Heart left ventricle (tissue), 16 donors: ENCODE results near the gene NARS2. TPM values are rescaled to one million over a fixed set of nuclear protein-coding genes. Genes with fewer than 3 reads are reported as not detected.
A peak's percentile ranks its signal among the peaks of the same experiment; 100 is the strongest.

ENCODE experiments used
- ATAC-seq, 4 donors: fragments of 200-7000 bp; cut with Tn5 transposase; one replicate each; pipeline ENCODE4 v1.9.1; 2020 to 2022; ENCODE audit warnings: moderate library complexity in 4 of 4, mild to moderate bottlenecking in 3 of 4, moderate number of reproducible peaks in 1 of 4
- DNase-seq, 5 donors: peaks; one replicate each; pipeline ENCODE4 v3.0.0-alpha.2; 2020
- H3K27ac ChIP-seq, 12 donors: fragments of 200-600 bp; sonication (generic) in 4 of 12; one replicate each; pipeline versions ENCODE4 v1.5.0 to v1.8.0; 2016 to 2022; ENCODE audit warnings: mild to moderate bottlenecking in 2 of 12
- H3K27me3 ChIP-seq, 9 donors: fragments of 200-600 bp; sonication (generic) in 2 of 9; one replicate each; pipeline versions ENCODE4 v1.5.1 to v1.8.0; 2016 to 2022; ENCODE audit warnings: mild to moderate bottlenecking in 3 of 9
- H3K36me3 ChIP-seq, 9 donors: fragments of 200-600 bp; sonication (generic) in 2 of 9; one replicate each; pipeline versions ENCODE4 v1.5.0 to v1.8.0; 2018 to 2022; ENCODE audit warnings: mild to moderate bottlenecking in 2 of 9
- H3K4me1 ChIP-seq, 12 donors: fragments of 200-600 bp; sonication (generic) in 4 of 12; one replicate each; pipeline versions ENCODE4 v1.5.0 to v1.8.0; 2016 to 2022; ENCODE audit warnings: mild to moderate bottlenecking in 3 of 12
- H3K4me3 ChIP-seq, 12 donors: fragments of 200-600 bp; sonication (generic) in 4 of 12; one replicate each; pipeline versions ENCODE4 v1.5.0 to v1.8.0; 2017 to 2022; ENCODE audit warnings: mild to moderate bottlenecking in 9 of 12, moderate library complexity in 4 of 12
- H3K9me3 ChIP-seq, 12 donors: fragments of 200-600 bp; sonication (generic) in 4 of 12; one replicate each; pipeline versions ENCODE4 v1.5.0 to v1.8.0; 2016 to 2022; ENCODE audit warnings: mild to moderate bottlenecking in 1 of 12
- CTCF ChIP-seq, 12 donors: fragments of 200-600 bp; sonication (generic) in 4 of 12; IDR thresholded peaks; one replicate each; pipeline versions ENCODE4 v1.5.0 to v1.8.0; 2018 to 2022; ENCODE audit warnings: antibody characterized with exemption in 12 of 12, mild to moderate bottlenecking in 5 of 12
- POLR2A ChIP-seq, 2 donors: fragments of 450-650 bp; IDR thresholded peaks; one replicate each; pipeline ENCODE4 v1.6.1; 2017; ENCODE audit warnings: antibody characterized with exemption in 2 of 2, mild to moderate bottlenecking in 2 of 2, moderate library complexity in 2 of 2
- WGBS, 4 donors: extraction: QIAGEN DNeasy Blood & Tissue Kit in 2 of 4; methylation state at CpG; one replicate each; pipeline versions ENCODE4 v1.1.5 to v1.1.7; 2013 to 2018; 5-methylcytosine and 5-hydroxymethylcytosine counted together
- intact Hi-C, 10 donors: fragments of 100-400 bp; cut with DNase I; formaldehyde crosslinking; loops; one replicate each; pipeline versions ENCODE4 v1.11.1 to v1.14.2; 2022
- polyA plus RNA-seq, 2 donors: library from polyadenylated mRNA; stranded (reverse); fragments of 200-250 nt; gene quantifications; one replicate each; pipeline ENCODE4 v1.2.3, GENCODE V29; 2013
- total RNA-seq, 9 donors: library from RNA; depleted of rRNA in 2 of 9; stranded (reverse); fragments of >200 nt in 2 of 9; fragmentation: NEBNext Ultra II Directional in 3 of 9; extraction: Animal tissue kit (Norgen Biotek cat#: 25700) in 3 of 9; gene quantifications; one replicate each; pipeline versions ENCODE4 v1.1.0 to v1.2.4, GENCODE V29; 2016 to 2023
- donor health status: ischemic (EF 13 %, LVEDD 7.1; RV severe dilation, severe dysfunction).
- donor health status: healthy with polysubstance abuse.
- donor health status: DM: no; HTN: yes; CAD: no.
- donor health status: DM: no; HTN: no; CAD: no.
- donor health status: ischemic (EF 25% LVEDD 6.9; RV normal size, moderate dysfunction).
- donor health status: ischemic (EF 25% LVEDD 5.7; RV mildly dilated, moderate dysfunction).
- donor health status: healthy.
- donor health status: DM: yes; HTN: yes; CAD: no.
- donor health status: ischemic (EF 35%, LVEDD 5.7; RV mildly dilated, moderate dysfunction).
- donor health status: nonischemic (EF 11% LVEDD 7.7; RV severe dilation, severe dysfunction).
- donor health status: DM: yes; HTN: yes; CAD: no.
- donor health status: PGD.
- donor health status: ischemic (EF 29% LVEDD 5.4; RV normal size, mild dysfunction).
- donor health status: nonischemic (EF 23%, LVEDD 6.1; RV moderate dilation, normal function).

Gene NARS2
- total and polyA plus RNA-seq, 11 donors, result 9.9 to 23.2 (median 15.8) TPM

GRCh38 chr11:78586452-78587046 lies 11.9 kb upstream of the NARS2 start:
- no peak for ATAC-seq
- intact Hi-C loops, result no loop called here
- WGBS, 4 donors, result 94 to 100% (median 96%) methylated on average over 1 of the region's 1 CpG
- no peaks in the 10 kb centered on the region for H3K36me3 ChIP-seq
- DNase-seq, result no peak
- no peak overlapping the region for H3K4me3 ChIP-seq
- TF ChIP-seq POLR2A (IDR thresholded peaks at IDR 0.05) (no peak), CTCF (IDR thresholded peaks at IDR 0.05) (peak in 9 of 12 donors; percentile 7 to 39 (median 18))
- peaks cover 0 to 39% (median 26%) of the 10 kb centered on the region in 12 donors for H3K9me3 ChIP-seq
- H3K4me1 ChIP-seq, result no peaks in the 10 kb centered on the region
- H3K27ac ChIP-seq, result no peak overlapping the region
- peaks cover 0 to 3% (median 0%) of the 10 kb centered on the region in 9 donors for H3K27me3 ChIP-seq

GRCh38 chr11:78583889-78584288 lies 9.2 kb upstream of the NARS2 start:
- no peak overlapping the region for H3K27ac ChIP-seq
- TF ChIP-seq POLR2A (IDR thresholded peaks at IDR 0.05), result no peak
- no peak for TF ChIP-seq CTCF (IDR thresholded peaks at IDR 0.05)
- DNase-seq (no peak), ATAC-seq (no peak)
- H3K9me3 ChIP-seq, result peaks cover 0 to 39% (median 26%) of the 10 kb centered on the region in 12 donors
- no peaks in the 10 kb centered on the region for H3K36me3 ChIP-seq
- H3K4me3 ChIP-seq, result no peak overlapping the region
- H3K4me1 ChIP-seq, result no peaks in the 10 kb centered on the region
- WGBS, 4 donors, result 78 to 91% (median 87%) methylated on average over 2 of the region's 2 CpGs
- peaks cover 0 to 3% (median 0%) of the 10 kb centered on the region in 9 donors for H3K27me3 ChIP-seq
- intact Hi-C loops, result no loop called here

- DNase-seq (no peak), ATAC-seq (no peak)
- Histone ChIP-seq H3K4me1 (peaks cover 0 to 22% (median 12%) of the 10 kb centered on the region in 12 donors), H3K4me3 (no peak overlapping the region), H3K27me3 (no peaks in the 10 kb centered on the region), H3K36me3 (no peaks in the 10 kb centered on the region), H3K27ac (no peak overlapping the region), H3K9me3 (peaks cover 0 to 5% (median 1%) of the 10 kb centered on the region in 12 donors)
- TF ChIP-seq POLR2A (IDR thresholded peaks at IDR 0.05) (no peak), CTCF (IDR thresholded peaks at IDR 0.05) (no peak)
- 74 to 83% (median 82%) methylated on average over 4 of the region's 4 CpGs for WGBS, 4 donors
- intact Hi-C loops, result no loop called here
Measured at GRCh38 chr11:78577495-78577894, 2.8 kb upstream of the NARS2 start.

GRCh38 chr11:78576549-78577097 lies 2.0 kb upstream of the NARS2 start:
- Histone ChIP-seq H3K36me3 (no peaks in the 10 kb centered on the region), H3K4me1 (peaks cover 0 to 23% (median 13%) of the 10 kb centered on the region in 12 donors), H3K4me3 (no peak overlapping the region), H3K9me3 (no peaks in the 10 kb centered on the region), H3K27ac (no peak overlapping the region), H3K27me3 (no peaks in the 10 kb centered on the region)
- intact Hi-C loops, result no loop called here
- DNase-seq (no peak), ATAC-seq (no peak)
- TF ChIP-seq POLR2A (IDR thresholded peaks at IDR 0.05) (no peak), CTCF (IDR thresholded peaks at IDR 0.05) (no peak)
- WGBS, 4 donors, result 87 to 89% (median 88%) methylated on average over 8 of the region's 8 CpGs
